SK-MEL-5 (cell line): Measurements from ENCODE around the gene METTL9. TPM values are rescaled to one million over a fixed set of nuclear protein-coding genes. Genes with fewer than 3 reads are reported as not detected.
A peak's percentile ranks its signal among the peaks of the same experiment; 100 is the strongest.
"Not testable (repeated sequence)": the region's sequence is repeated elsewhere in the genome, so short reads cannot be mapped to it uniquely, and the experiment has no call there.

Experiments used
- DNase-seq: peaks from one replicate; pipeline ENCODE4 v3.0.0-alpha.2; 2016; ENCODE audit warnings: low read depth, low spot score
- in situ Hi-C: cut with HindIII; loops from 2 replicates; pipeline ENCODE4 v1.10.0; 2016; ENCODE audit warnings: low sequenced_read_pairs, high pct_unique_total_duplicates, low pct_unique_long_range_greater_than_20kb
- total RNA-seq: library from RNA; depleted of rRNA; stranded (reverse); fragments of >200 nt; shearing (Covaris generic); gene quantifications from 2 replicates; pipeline ENCODE4 v1.2.3, GENCODE V29; 2014

The METTL9 gene
- total RNA-seq, 1 experiment from 2014 or later, result 883 TPM

- in situ Hi-C loops, result no loop called here
- DNase-seq, result no peak
These were observed 25.6 kb downstream of the METTL9 start for GRCh38 chr16:21625026-21625425.

DNA sequence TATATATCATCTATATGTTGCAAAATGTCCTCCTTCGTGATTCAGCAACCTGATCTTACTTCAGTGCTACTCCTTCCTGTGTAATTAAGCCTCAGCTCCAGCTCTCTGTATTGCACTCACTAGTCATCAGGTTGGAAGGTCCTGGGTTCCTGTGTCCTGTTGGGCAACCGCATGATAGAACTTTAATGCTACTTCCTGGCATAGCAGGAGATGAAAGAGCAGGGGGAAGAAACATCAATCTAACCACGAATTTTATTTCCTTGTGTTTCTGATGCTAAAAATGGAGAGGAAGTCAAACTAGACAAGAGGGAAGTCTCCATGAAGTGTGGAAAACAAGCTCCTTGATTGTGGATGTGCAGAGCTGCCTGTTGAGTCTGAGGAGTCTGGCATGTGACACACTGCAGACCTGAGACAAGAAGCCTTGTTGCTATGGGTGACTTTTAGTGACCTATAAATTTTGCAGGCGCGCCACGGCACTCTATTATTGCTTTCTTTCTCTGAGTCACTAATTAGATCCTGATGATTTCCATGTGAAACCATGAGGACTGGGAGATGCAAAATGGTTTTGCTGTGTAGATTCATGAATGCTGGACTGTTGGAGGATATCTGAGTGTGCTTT, 27.4 kb downstream of the METTL9 start:
- peak; percentile 99 for DNase-seq
- in situ Hi-C loops, result no loop called here

DNA sequence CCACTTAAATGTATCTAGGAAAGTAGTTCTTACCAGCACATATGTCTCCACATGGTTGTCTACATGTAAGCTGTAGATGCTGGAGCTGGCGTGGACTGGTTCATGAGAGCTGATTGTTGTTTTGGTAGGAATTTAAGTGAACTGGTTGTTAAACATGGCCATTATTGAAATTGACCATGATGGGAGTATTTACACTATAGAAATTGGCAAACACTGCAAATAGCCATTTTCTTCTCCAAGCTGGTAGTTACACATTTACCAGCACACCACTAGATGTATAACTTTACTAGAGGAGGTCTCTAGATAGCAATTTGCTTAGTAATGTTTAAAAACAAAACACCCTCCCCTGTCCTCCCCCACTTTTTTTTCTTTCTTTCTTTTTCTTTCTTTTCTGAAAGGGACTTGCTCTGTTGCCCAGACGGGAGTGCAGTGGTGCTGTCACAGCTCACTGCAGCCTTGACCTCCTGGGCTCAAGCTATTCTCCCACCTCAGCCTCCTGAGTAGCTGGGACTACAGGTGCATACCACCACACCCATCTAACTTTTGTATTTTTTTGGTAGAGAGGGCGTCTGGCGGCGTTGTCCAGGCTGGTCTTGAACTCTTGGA, 28.8 kb downstream of the METTL9 start:
- in situ Hi-C loops, result no loop called here
- no peak for DNase-seq

DNA sequence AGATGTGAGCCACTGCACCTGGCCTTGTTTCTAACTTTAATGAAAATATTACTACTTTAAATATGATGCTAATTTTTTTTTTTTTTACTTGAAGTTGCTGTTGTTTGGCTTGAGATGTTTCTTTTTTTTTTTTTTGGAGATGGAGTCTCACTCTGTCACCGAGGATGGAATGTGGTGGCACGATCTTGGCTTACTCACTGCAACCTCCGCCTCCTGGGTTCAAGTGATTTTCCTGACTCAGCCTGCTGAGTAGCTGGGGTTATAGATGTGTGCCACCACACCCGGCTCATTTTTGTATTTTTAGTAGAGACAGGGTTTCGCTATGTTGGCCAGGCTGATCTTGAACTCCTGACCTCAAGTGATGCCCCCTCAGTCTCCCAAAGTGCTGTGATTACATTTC, 29.4 kb downstream of the METTL9 start:
- no peak for DNase-seq
- in situ Hi-C loops, result no loop called here

- in situ Hi-C loops, result not testable (repeated sequence)
These were observed 30.5 kb downstream of the METTL9 start for GRCh38 chr16:21629616-21630539.

DNA sequence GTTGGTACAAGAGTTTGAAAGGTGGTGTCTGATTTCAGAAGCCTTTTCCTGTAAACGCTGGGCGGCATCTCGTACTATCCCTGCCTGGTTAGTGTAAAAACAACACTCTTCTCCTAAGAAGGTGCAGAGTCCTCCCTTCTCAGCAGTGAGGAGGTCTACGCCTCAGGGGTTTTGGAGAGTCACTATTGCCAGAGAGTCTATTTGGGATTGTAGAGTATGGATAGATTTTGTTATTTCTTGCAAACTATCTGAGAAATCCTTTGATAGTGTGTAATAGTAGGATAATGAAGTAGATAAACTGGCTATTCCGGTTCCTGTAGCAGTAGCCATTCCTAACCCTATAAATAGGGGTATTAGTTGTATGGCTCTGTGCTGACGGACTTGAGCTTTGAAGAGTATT, 31.5 kb downstream of the METTL9 start:
- DNase-seq, in situ Hi-C loops: not testable (repeated sequence)

More at GRCh38 chr16:21629616-21630539, 30.5 kb downstream of the METTL9 start:
- not testable (repeated sequence) for DNase-seq

GRCh38 chr16:21631376-21631775, 32.0 kb downstream of the METTL9 start:
- in situ Hi-C loops, DNase-seq: not testable (repeated sequence)

GRCh38 chr16:21631951-21632575, 32.7 kb downstream of the METTL9 start:
- in situ Hi-C loops, DNase-seq: not testable (repeated sequence)

- in situ Hi-C loops, result no loop called here
- DNase-seq, result no peak
These were observed 34.8 kb downstream of the METTL9 start for GRCh38 chr16:21634216-21634615.

DNA sequence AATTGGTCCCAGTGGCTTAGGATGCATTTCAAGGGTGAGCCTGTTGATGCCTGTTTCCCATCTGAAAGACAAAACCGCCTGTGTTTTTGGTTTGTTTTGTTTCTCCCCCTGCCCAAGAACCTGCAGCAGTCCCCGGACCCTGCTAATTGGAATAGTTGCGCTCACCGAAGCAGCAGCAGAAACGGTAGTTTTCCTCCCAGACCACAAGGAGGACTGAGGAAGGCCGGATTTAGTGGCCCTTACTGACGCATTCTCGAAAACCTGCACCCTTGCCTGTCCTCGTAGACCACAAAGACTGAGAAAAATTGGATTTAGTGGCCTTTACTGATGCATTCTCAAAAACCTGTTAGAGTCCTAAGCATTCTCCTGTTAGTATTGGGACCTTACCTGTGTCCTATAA, 36.3 kb downstream of the METTL9 start:
- DNase-seq, in situ Hi-C loops: not testable (repeated sequence)

- in situ Hi-C loops, result no loop called here
These were observed 37.9 kb downstream of the METTL9 start for GRCh38 chr16:21637032-21637968.

GRCh38 chr16:21638573-21638975, 39.2 kb downstream of the METTL9 start:
- in situ Hi-C loops, result no loop called here

More at GRCh38 chr16:21637032-21637968, 37.9 kb downstream of the METTL9 start:
- DNase-seq, result peak; percentile 32

GRCh38 chr16:21639493-21639892, 40.1 kb downstream of the METTL9 start:
- in situ Hi-C loops, result no loop called here

More at GRCh38 chr16:21638573-21638975, 39.2 kb downstream of the METTL9 start:
- peak; percentile 56 for DNase-seq

GRCh38 chr16:21641916-21642315, 42.5 kb downstream of the METTL9 start:
- DNase-seq, result no peak
- in situ Hi-C loops, result no loop called here

More at GRCh38 chr16:21639493-21639892, 40.1 kb downstream of the METTL9 start:
- no peak for DNase-seq

DNA sequence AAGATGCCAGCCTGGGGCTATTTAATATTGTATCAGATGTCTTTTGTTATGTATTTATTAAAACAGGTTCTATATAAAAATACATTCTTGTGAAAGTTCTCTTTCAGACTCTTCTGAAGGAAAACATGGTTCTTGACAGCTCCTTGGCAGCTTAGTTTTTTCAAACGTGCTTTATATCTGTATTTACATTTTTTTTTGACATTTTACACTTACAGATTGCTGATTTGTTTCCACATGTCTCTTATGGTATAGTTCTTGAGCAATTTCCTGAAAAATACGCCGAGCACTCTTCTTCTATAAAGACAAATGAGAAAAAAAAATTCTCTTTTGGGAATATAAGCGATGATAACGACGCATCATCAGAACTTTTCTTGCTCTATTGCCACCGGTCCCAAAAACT, 43.5 kb downstream of the METTL9 start:
- in situ Hi-C loops, result no loop called here
- no peak for DNase-seq

DNA sequence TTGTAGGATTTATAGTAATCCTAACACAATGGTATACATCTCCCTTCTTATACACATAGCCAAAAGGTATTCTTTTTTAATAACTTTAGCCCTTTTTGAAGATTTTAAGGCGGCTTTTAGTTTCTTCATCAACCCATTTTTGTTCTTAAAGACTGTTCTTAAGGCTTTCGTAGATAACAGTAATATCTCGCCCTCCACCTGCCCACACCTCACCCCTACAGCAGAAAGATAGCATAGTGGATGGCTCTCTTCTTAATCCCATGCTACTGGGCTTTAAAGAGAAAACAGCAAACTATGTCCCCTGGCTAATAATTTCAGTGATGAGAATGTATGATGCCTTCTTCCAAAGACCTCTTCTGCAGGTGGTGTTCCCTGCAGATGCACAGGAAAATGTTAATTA, 44.4 kb downstream of the METTL9 start:
- DNase-seq, result no peak
- in situ Hi-C loops, result no loop called here

GRCh38 chr16:21644674-21645073, 45.3 kb downstream of the METTL9 start:
- in situ Hi-C loops, result no loop called here
- no peak for DNase-seq
